Smooth muscle cell of trachea (primary cell): Measurements from ENCODE around the gene ANKRD30A. TPM values are rescaled to one million over a fixed set of nuclear protein-coding genes. Genes with fewer than 3 reads are reported as not detected.

Experiments
- total RNA-seq: library from RNA; depleted of rRNA; stranded (reverse); fragments of >200 nt; gene quantifications from 2 replicates; pipeline ENCODE4 v1.2.1, GENCODE V29; 2014

The ANKRD30A gene
- total RNA-seq: not detected in 2 replicates

DNA sequence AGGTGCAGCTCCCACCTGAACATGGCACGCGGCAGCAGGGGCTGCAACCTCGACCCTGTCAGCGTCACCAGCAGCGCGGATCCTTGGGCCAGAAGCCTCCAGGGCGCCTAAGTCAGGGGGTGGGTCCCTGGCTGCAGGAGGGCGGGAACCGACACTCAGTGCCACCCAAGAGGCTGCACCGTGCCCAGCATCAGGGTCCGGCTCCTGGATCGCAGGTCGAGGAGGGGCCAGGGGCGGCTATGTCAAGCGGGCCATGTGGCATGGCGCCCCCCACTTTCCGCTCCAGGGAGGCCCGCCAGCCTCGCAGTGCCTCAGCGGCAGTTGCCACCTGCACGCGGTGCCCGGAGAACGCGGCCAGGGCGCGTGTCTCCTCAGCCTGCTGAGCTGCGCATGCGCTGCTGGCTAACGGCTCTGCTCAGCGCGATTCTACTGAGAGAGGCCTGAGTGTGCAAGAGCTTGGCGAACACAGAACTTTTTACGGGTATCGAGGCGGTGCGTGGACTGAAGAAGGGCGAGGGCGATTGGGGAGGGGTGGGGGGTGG, at the start of gene ANKRD30A:
ANKRD30A (plus strand) TSS at position 408 of the 542 bp plus-strand sequence. CDS start 190 bp downstream, outside the sequence.

